CD4-positive, alpha-beta memory T cell (primary cell): Measurements from ENCODE around the gene CNBP. TPM values are rescaled to one million over a fixed set of nuclear protein-coding genes. Genes with fewer than 3 reads are reported as not detected.
A peak's percentile ranks its signal among the peaks of the same experiment; 100 is the strongest.

ENCODE experiments used
- CTCF ChIA-PET: fragments of 350-600 bp; sonication (Branson Sonifier 250); formaldehyde crosslinking; loops from one replicate; lab custom pipeline; 2021; ENCODE audit warnings: inconsistent platforms; ENCODE audit not compliant: partially characterized antibody; lab: Charles Lee
- POLR2A ChIA-PET: fragments of 350-600 bp; sonication (Branson Sonifier 250); formaldehyde crosslinking; loops from one replicate; lab custom pipeline; 2021; ENCODE audit not compliant: partially characterized antibody; lab: Charles Lee
- DNase-seq, 5 donors: peaks; one replicate each; pipeline versions ENCODE4 v3.0.0 to v3.0.0-alpha.2; 2020 to 2022; ENCODE audit warnings: mixed read lengths in 1 of 5
- H3K27ac ChIP-seq: one replicate; pipeline ENCODE4 v1.7.0; 2013; ENCODE audit warnings: low read depth, low read length
- H3K27me3 ChIP-seq: 2 replicates; pipeline ENCODE4 v1.7.0; 2013; ENCODE audit warnings: mild to moderate bottlenecking, low read length, moderate library complexity; ENCODE audit not compliant: insufficient read depth
- H3K36me3 ChIP-seq: 2 replicates; pipeline ENCODE4 v1.7.0; 2013; ENCODE audit warnings: mild to moderate bottlenecking, low read length, moderate library complexity; ENCODE audit not compliant: insufficient read depth
- H3K4me1 ChIP-seq: 2 replicates; pipeline ENCODE4 v1.7.0; 2013; ENCODE audit warnings: mild to moderate bottlenecking, low read length, moderate library complexity; ENCODE audit not compliant: insufficient read depth
- H3K4me3 ChIP-seq, 2 donors: one replicate each; pipeline ENCODE4 v1.7.0; 2013; ENCODE audit warnings: low read length in 2 of 2, mild to moderate bottlenecking in 1 of 2
- H3K9me3 ChIP-seq, 2 donors: one replicate each; pipeline ENCODE4 v1.7.0; 2013; ENCODE audit warnings: low read length in 2 of 2, control low read depth in 1 of 2; ENCODE audit not compliant: control insufficient read depth in 1 of 2
- H3K27ac Mint-ChIP-seq, 7 donors: one replicate each; pipeline ENCODE4 v1.8.0; 2020 to 2021; ENCODE audit warnings: mixed read lengths in 7 of 7, mild to moderate bottlenecking in 6 of 7, inconsistent platforms in 3 of 7, moderate library complexity in 3 of 7
- H3K27me3 Mint-ChIP-seq, 2 donors: one replicate each; pipeline ENCODE4 v1.8.0; 2020 to 2021; ENCODE audit warnings: mixed read lengths in 2 of 2
- H3K36me3 Mint-ChIP-seq, 2 donors: one replicate each; pipeline ENCODE4 v1.8.0; 2020 to 2021; ENCODE audit warnings: mixed read lengths in 2 of 2, inconsistent platforms in 1 of 2, mild to moderate bottlenecking in 1 of 2
- H3K4me1 Mint-ChIP-seq, 4 donors: one replicate each; pipeline ENCODE4 v1.8.0; 2020 to 2021; ENCODE audit warnings: mixed read lengths in 4 of 4, mild to moderate bottlenecking in 1 of 4
- H3K4me3 Mint-ChIP-seq, 8 donors: one replicate each; pipeline ENCODE4 v1.8.0; 2020 to 2021; ENCODE audit warnings: mixed read lengths in 8 of 8, mild to moderate bottlenecking in 7 of 8, moderate library complexity in 6 of 8, inconsistent platforms in 3 of 8
- H3K9me3 Mint-ChIP-seq, 8 donors: one replicate each; pipeline ENCODE4 v1.8.0; 2020 to 2021; ENCODE audit warnings: mixed read lengths in 8 of 8, mild to moderate bottlenecking in 5 of 8, inconsistent platforms in 3 of 8, moderate library complexity in 1 of 8
- intact Hi-C: fragments of 100-400 bp; cut with micrococcal nuclease; formaldehyde crosslinking; loops from one replicate; pipeline ENCODE4 v1.15.1; 2023
- polyA plus RNA-seq, 2 donors: library from polyadenylated mRNA; unstranded; fragments of 300-500 nt; fragmentation: Illumina TruSeq; gene quantifications; one replicate each; pipeline ENCODE4 v1.2.3, GENCODE V29; 2021
- total RNA-seq, 2 experiments: library from RNA; stranded (reverse); gene quantifications; one replicate each; pipeline ENCODE4 v1.2.3, GENCODE V29; 2021

CNBP gene
- total RNA-seq (100 to 1,000 TPM; 369 to 400 TPM), polyA plus RNA-seq (1,000 to 10,000 TPM in 1 of 2 donors, 100 to 1,000 TPM in 1; 938 to 1,608 TPM)

DNA sequence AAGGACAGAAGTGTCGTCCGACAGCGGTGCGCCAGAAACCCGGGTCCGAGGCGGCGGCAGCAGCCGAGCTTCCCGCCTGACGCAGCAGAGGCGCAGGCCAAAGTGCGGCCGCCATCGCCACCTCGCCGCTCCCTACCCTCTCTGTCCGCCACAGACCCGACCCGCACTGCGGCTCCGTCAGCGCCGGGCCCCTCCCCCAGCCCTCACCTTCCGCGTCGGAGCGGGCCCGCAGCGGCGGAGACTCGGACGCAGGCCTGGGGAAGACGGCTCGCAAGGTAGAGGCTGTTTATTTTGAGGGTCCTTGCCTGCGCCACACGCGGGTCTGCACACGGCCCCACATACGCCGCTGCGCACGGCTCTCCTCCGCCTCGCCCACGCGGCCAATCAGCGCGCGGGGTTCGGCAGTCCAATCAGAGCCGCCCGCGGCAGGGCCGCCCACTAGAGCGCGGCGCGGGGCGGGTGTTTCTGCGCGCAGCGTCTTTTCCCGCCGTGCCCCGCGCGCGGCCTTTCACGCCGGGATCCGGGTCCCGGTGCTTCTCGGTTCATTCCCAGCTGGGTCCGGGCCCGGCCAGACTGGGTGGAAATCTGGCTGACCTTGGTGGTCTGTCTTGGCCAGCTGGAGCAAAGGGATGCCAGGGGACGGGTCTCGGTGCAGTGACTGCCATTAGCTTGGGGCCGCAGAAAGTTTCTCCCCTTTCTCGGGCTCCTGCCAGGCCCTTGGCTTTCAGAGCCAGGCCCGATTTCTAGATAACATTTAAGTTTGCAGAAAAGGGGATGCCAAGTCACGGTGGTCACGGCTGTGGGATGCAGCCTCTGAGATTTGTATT, at the start of gene CNBP:
Gene CNBP (minus strand): TSS at position 328 of the 827 bp plus-strand sequence. CDS start 12,139 bp downstream, outside the sequence.
- ChIA-PET CTCF (interaction anchor here (1.4 to 2.8 kb wide), 3 partner anchors 22 to 131 kb away, joined by 4 to 12 read pairs (median 9); no protein-coding TSS in a partner anchor), POLR2A (interaction anchor here (0.6 to 6.9 kb wide), 22 partner anchors 12 to 503 kb away, joined by 3 to 133 read pairs (median 4); partner anchors contain the start of genes COPG1, HMCES and RAB43)
- H3K27ac Mint-ChIP-seq = peak within 1 kb of the TSS; percentile 91 to 99 (median 98)
- Histone ChIP-seq H3K36me3 (no peaks in the 10 kb centered on the region), H3K4me3 (peak within 1 kb of the TSS; percentile 51 to 93), H3K27me3 (no peaks in the 10 kb centered on the region), H3K27ac (peak within 1 kb of the TSS; percentile 99), H3K4me1 (peaks cover 41% of the 10 kb centered on the region), H3K9me3 (no peaks in the 10 kb centered on the region)
- peak; percentile 90 to 95 (median 93) for DNase-seq
- H3K9me3 Mint-ChIP-seq = peaks cover 0 to 2% (median 0%) of the 10 kb centered on the region in 8 donors
- peak within 1 kb of the TSS; percentile 89 to 99 (median 97) for H3K4me3 Mint-ChIP-seq
- no peaks in the 10 kb centered on the region for H3K27me3 Mint-ChIP-seq
- intact Hi-C loops = loop anchor here (1.0 to 5.0 kb wide), 9 partner anchors 22 to 456 kb away; partner anchors contain the start of genes ACAD9, COPG1, HMCES and ISY1
- H3K4me1 Mint-ChIP-seq = peaks cover 20 to 55% (median 31%) of the 10 kb centered on the region in 4 donors
- H3K36me3 Mint-ChIP-seq = peaks cover 24 to 41% of the 10 kb centered on the region in 2 donors

- H3K27me3 Mint-ChIP-seq = peaks cover 0 to 1% of the 10 kb centered on the region in 2 donors
- ChIA-PET CTCF (interaction anchor here (0.9 to 2.7 kb wide), 3 partner anchors 16 to 261 kb away, joined by 3 to 10 read pairs (median 5); no protein-coding TSS in a partner anchor), POLR2A (interaction anchor here (1.1 kb wide), 1 partner anchor 85 kb away, joined by 3 read pairs; no protein-coding TSS in a partner anchor)
- peak overlapping the region in 1 of 7 donors; percentile 8 for H3K27ac Mint-ChIP-seq
- intact Hi-C loops = no loop called here
- Histone ChIP-seq H3K4me1 (no peaks in the 10 kb centered on the region), H3K36me3 (no peaks in the 10 kb centered on the region), H3K9me3 (no peaks in the 10 kb centered on the region), H3K27ac (no peak overlapping the region), H3K27me3 (no peaks in the 10 kb centered on the region), H3K4me3 (no peak overlapping the region)
- no peak for DNase-seq
- peaks cover 8 to 27% (median 12%) of the 10 kb centered on the region in 4 donors for H3K4me1 Mint-ChIP-seq
- no peaks in the 10 kb centered on the region for H3K36me3 Mint-ChIP-seq
- H3K4me3 Mint-ChIP-seq = no peak overlapping the region
- no peaks in the 10 kb centered on the region for H3K9me3 Mint-ChIP-seq
These were observed 47.8 kb upstream of the CNBP start for GRCh38 chr3:129231331-129232119.

DNA sequence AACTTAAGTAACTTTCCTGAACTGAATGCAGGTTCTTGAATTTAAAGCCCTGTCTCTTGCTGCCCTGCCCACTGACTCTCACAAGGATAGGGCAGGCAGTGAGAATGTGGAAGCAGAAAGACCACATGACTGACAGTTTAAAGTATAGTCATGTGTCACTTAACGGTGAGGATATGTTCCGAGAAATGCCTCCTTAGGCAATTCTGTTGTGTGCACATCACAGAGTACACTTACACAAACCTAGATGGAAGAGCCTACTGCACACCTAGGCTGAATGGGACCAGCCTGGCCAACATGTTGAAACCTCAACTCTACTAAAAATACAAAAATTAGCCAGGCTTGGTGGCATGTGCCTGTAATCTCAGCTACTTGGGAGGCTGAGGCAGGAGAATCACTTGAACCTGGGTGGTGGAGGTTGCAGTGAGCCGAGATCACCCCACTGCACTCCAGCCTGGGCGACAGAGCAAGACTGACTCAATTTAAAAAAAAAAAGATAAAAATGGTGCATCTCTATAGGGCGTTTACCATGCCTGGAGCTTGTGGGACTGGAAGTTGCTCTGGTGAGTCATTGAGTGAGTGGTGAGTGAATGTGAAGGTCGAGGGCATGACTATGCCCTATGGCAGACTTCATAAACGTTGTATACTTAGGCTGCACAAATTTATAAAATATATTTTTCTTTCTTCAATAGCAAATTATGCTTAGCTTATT, 46.8 kb upstream of the CNBP start:
- intact Hi-C loops = no loop called here
- H3K9me3 Mint-ChIP-seq = no peaks in the 10 kb centered on the region
- peaks cover 8 to 32% (median 14%) of the 10 kb centered on the region in 4 donors for H3K4me1 Mint-ChIP-seq
- H3K27me3 ChIP-seq = no peaks in the 10 kb centered on the region
- H3K36me3 Mint-ChIP-seq = no peaks in the 10 kb centered on the region
- peaks cover 4% of the 10 kb centered on the region for H3K4me1 ChIP-seq
- H3K9me3 ChIP-seq = no peaks in the 10 kb centered on the region
- no peak overlapping the region for H3K27ac ChIP-seq
- H3K4me3 ChIP-seq = no peak overlapping the region
- no peak overlapping the region for H3K27ac Mint-ChIP-seq
- H3K36me3 ChIP-seq = no peaks in the 10 kb centered on the region
- no peak overlapping the region for H3K4me3 Mint-ChIP-seq
- ChIA-PET POLR2A (interaction anchor here (0.8 to 1.1 kb wide), 2 partner anchors 86 to 189 kb away, joined by 3 read pairs; no protein-coding TSS in a partner anchor), CTCF (interaction anchor here (0.9 to 2.7 kb wide), 2 partner anchors 17 to 260 kb away, joined by 5 to 10 read pairs; no protein-coding TSS in a partner anchor)
- H3K27me3 Mint-ChIP-seq = peaks cover 0 to 1% of the 10 kb centered on the region in 2 donors
- DNase-seq = no peak

DNA sequence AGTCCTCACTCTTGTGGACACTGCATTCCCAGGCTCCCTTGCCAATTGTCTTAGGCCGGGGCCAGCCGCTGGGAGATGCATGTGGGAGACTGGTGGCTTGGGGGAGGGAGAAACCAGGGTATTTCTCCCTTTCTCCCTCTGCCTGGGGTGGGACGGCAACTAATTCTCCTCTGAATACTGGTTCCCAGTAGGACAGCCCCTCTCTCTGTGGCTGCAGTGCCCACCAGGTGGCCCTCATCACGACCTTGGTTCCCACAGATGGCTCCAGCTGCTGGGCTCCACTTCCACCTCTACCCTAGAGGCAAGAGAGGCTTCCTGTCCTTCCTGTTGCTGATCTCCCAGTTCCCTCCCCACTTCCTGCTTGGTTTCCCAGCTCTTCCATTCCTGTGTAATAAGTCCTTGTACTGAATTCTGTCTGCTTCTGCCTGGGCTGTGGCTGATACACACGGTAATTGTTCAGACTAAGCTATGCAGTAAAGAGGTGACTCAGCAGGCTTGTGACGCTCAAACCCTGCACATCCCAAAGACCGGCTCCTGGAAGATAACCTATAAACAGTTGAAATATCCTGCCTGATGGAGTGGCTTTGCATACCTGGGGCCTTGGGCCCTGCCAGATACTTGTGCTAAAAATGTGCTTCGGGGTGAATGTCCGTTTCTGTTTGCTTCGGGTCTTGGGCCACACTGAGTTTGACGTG, 45.3 kb upstream of the CNBP start:
- Histone ChIP-seq H3K4me1 (peaks cover 11% of the 10 kb centered on the region), H3K4me3 (no peak overlapping the region), H3K36me3 (no peaks in the 10 kb centered on the region), H3K27ac (no peak overlapping the region), H3K9me3 (no peaks in the 10 kb centered on the region), H3K27me3 (no peaks in the 10 kb centered on the region)
- H3K27ac Mint-ChIP-seq = no peak overlapping the region
- ChIA-PET CTCF (interaction anchor here (2.7 kb wide), 1 partner anchor 259 kb away, joined by 10 read pairs; no protein-coding TSS in a partner anchor), POLR2A (no interaction called here)
- peaks cover 12 to 42% (median 20%) of the 10 kb centered on the region in 4 donors for H3K4me1 Mint-ChIP-seq
- peaks cover 0 to 1% of the 10 kb centered on the region in 2 donors for H3K27me3 Mint-ChIP-seq
- peak overlapping the region in 1 of 8 donors; percentile 36 for H3K4me3 Mint-ChIP-seq
- no peaks in the 10 kb centered on the region for H3K36me3 Mint-ChIP-seq
- intact Hi-C loops = no loop called here
- no peak for DNase-seq
- H3K9me3 Mint-ChIP-seq = no peaks in the 10 kb centered on the region

- H3K4me3 Mint-ChIP-seq = peak overlapping the region in 2 of 8 donors; percentile 29 to 43
- POLR2A ChIA-PET = no interaction called here
- intact Hi-C loops = no loop called here
- no peak for DNase-seq
- H3K4me3 ChIP-seq = no peak overlapping the region
- peak overlapping the region in 2 of 7 donors; percentile 52 to 62 for H3K27ac Mint-ChIP-seq
- peaks cover 11% of the 10 kb centered on the region for H3K4me1 ChIP-seq
- H3K27me3 Mint-ChIP-seq = no peaks in the 10 kb centered on the region
- no peaks in the 10 kb centered on the region for H3K27me3 ChIP-seq
- H3K36me3 ChIP-seq = no peaks in the 10 kb centered on the region
- peaks cover 7 to 31% (median 18%) of the 10 kb centered on the region in 4 donors for H3K4me1 Mint-ChIP-seq
- CTCF ChIA-PET = interaction anchor here (1.0 to 2.8 kb wide), 3 partner anchors 102 to 256 kb away, joined by 4 to 16 read pairs (median 9); no protein-coding TSS in a partner anchor
- no peak overlapping the region for H3K27ac ChIP-seq
- no peaks in the 10 kb centered on the region for H3K9me3 Mint-ChIP-seq
- no peaks in the 10 kb centered on the region for H3K9me3 ChIP-seq
- H3K36me3 Mint-ChIP-seq = no peaks in the 10 kb centered on the region
These were observed 42.7 kb upstream of the CNBP start for GRCh38 chr3:129226374-129226773.

GRCh38 chr3:129224984-129225393, 41.3 kb upstream of the CNBP start:
- Histone ChIP-seq H3K27me3 (no peaks in the 10 kb centered on the region), H3K4me3 (no peak overlapping the region), H3K4me1 (peaks cover 11% of the 10 kb centered on the region), H3K27ac (no peak overlapping the region), H3K9me3 (no peaks in the 10 kb centered on the region), H3K36me3 (no peaks in the 10 kb centered on the region)
- Mint-ChIP-seq H3K4me3 (peak overlapping the region in 7 of 8 donors; percentile 2 to 64 (median 46)), H3K36me3 (no peaks in the 10 kb centered on the region), H3K9me3 (no peaks in the 10 kb centered on the region), H3K4me1 (peaks cover 6 to 31% (median 17%) of the 10 kb centered on the region in 4 donors), H3K27ac (peak overlapping the region; percentile 24 to 86 (median 67)), H3K27me3 (no peaks in the 10 kb centered on the region)
- ChIA-PET POLR2A (interaction anchor here (1.0 to 1.3 kb wide), 5 partner anchors 8 to 209 kb away, joined by 3 to 5 read pairs (median 3); partner anchors contain the start of gene COPG1), CTCF (interaction anchor here (1.5 to 2.8 kb wide), 5 partner anchors 9 to 255 kb away, joined by 3 to 16 read pairs (median 9); no protein-coding TSS in a partner anchor)
- intact Hi-C loops = no loop called here
- DNase-seq = no peak
